GM18511 (cell line): ENCODE data around the gene UVRAG.

ENCODE experiments used
- ATAC-seq: cut with Tn5 transposase; IDR thresholded peaks from one replicate; pipeline ENCODE4 v1.9.1; 2021; ENCODE audit warnings: mild to moderate bottlenecking, moderate library complexity; ENCODE audit not compliant: unreplicated experiment

The UVRAG gene

GRCh38 chr11:75802913-75803820, 11.8 kb upstream of the UVRAG start:
- no peak for ATAC-seq

- ATAC-seq: no peak
These were observed 5.9 kb upstream of the UVRAG start for GRCh38 chr11:75809111-75809510.

- ATAC-seq: no peak
These were observed 5.0 kb upstream of the UVRAG start for GRCh38 chr11:75809991-75810390.

- ATAC-seq: no peak
These were observed 4.2 kb upstream of the UVRAG start for GRCh38 chr11:75810637-75811390.

GRCh38 chr11:75811485-75811884, 3.5 kb upstream of the UVRAG start:
- no peak for ATAC-seq

GRCh38 chr11:75812542-75813040, 2.4 kb upstream of the UVRAG start:
- no peak for ATAC-seq

- ATAC-seq: no peak
These were observed 1.9 kb upstream of the UVRAG start for GRCh38 chr11:75813124-75813523.

GRCh38 chr11:75813622-75814039, 1.4 kb upstream of the UVRAG start:
- no peak for ATAC-seq

- peak; percentile 37 for ATAC-seq
These were observed 690 bp upstream of the UVRAG start for GRCh38 chr11:75814363-75814676.

- no peak for ATAC-seq
These were observed 547 bp downstream of the UVRAG start for GRCh38 chr11:75815345-75816168.

- ATAC-seq: no peak
These were observed 1.7 kb downstream of the UVRAG start for GRCh38 chr11:75816561-75817239.

GRCh38 chr11:75820645-75821044, 5.6 kb downstream of the UVRAG start:
- no peak for ATAC-seq

GRCh38 chr11:75821202-75821601, 6.2 kb downstream of the UVRAG start:
- ATAC-seq: no peak

GRCh38 chr11:75822541-75822940, 7.5 kb downstream of the UVRAG start:
- no peak for ATAC-seq

- no peak for ATAC-seq
These were observed 8.4 kb downstream of the UVRAG start for GRCh38 chr11:75823415-75823814.

- no peak for ATAC-seq
These were observed 8.9 kb downstream of the UVRAG start for GRCh38 chr11:75823946-75824345.

GRCh38 chr11:75826461-75827230, 11.6 kb downstream of the UVRAG start:
- no peak for ATAC-seq

- no peak for ATAC-seq
These were observed 12.6 kb downstream of the UVRAG start for GRCh38 chr11:75827562-75827961.

GRCh38 chr11:75831915-75832502, 17.0 kb downstream of the UVRAG start:
- ATAC-seq: no peak
